MCF 10A (cell line): Measurements from ENCODE around the gene OVOL3. TPM values are rescaled to one million over a fixed set of nuclear protein-coding genes. Genes with fewer than 3 reads are reported as not detected.

Experiments
- BruUV-seq: library from RNA; stranded (reverse); fragments of 400-500 nt; replicated peaks from 2 replicates; lab custom pipeline; 2021; lab: Mats Ljungman, UMichigan
- CTCF ChIA-PET: fragments of 300-600 bp; sonication (Branson Sonifier 250); formaldehyde crosslinking; extraction: SDS; loops from one replicate; lab custom pipeline; 2021; ENCODE audit warnings: antibody characterized with exemption, inconsistent platforms; lab: Yijun Ruan, JAX
- POLR2A ChIA-PET: fragments of 300-600, 350-650 bp; sonication (Branson Sonifier 250); formaldehyde crosslinking; extraction: SDS; loops from one replicate; lab custom pipeline; 2020; ENCODE audit warnings: antibody characterized with exemption, inconsistent platforms; lab: Yijun Ruan, JAX
- DNase-seq: peaks from one replicate; pipeline ENCODE4 v3.0.0-alpha.2; 2018; ENCODE audit not compliant: unreplicated experiment
- H3K27ac Mint-ChIP-seq: one replicate; pipeline ENCODE4 v1.8.0; 2022; ENCODE audit warnings: mild to moderate bottlenecking, low read depth, mixed read lengths; ENCODE audit not compliant: unreplicated experiment
- H3K27me3 Mint-ChIP-seq: one replicate; pipeline ENCODE4 v1.8.0; 2022; ENCODE audit warnings: mixed read lengths; ENCODE audit not compliant: insufficient read depth, unreplicated experiment
- H3K36me3 Mint-ChIP-seq: one replicate; pipeline ENCODE4 v1.8.0; 2022; ENCODE audit warnings: mild to moderate bottlenecking, moderate library complexity, mixed read lengths; ENCODE audit not compliant: insufficient read depth, unreplicated experiment
- H3K4me1 Mint-ChIP-seq: one replicate; pipeline ENCODE4 v1.8.0; 2022; ENCODE audit warnings: mixed read lengths; ENCODE audit not compliant: insufficient read depth, unreplicated experiment
- H3K4me3 Mint-ChIP-seq: one replicate; pipeline ENCODE4 v1.8.0; 2022; ENCODE audit warnings: mild to moderate bottlenecking, moderate library complexity, mixed read lengths; ENCODE audit not compliant: unreplicated experiment
- H3K9me3 Mint-ChIP-seq: one replicate; pipeline ENCODE4 v1.8.0; 2022; ENCODE audit warnings: mixed read lengths; ENCODE audit not compliant: unreplicated experiment
- CTCF ChIP-seq: fragments of 200-600 bp; IDR thresholded peaks from one replicate; pipeline ENCODE4 v1.8.0; 2022; ENCODE audit warnings: antibody characterized with exemption, mild to moderate bottlenecking; ENCODE audit not compliant: unreplicated experiment
- intact Hi-C: fragments of 100-400 bp; cut with micrococcal nuclease; formaldehyde crosslinking; loops from 2 replicates; pipeline ENCODE4 v1.14.1; 2022
- total RNA-seq: library from RNA; stranded (reverse); gene quantifications from 2 replicates; pipeline ENCODE4 v1.2.3, GENCODE V29; 2022

Gene OVOL3
- total RNA-seq, 1 experiment from 2014 or later: not detected

- Mint-ChIP-seq H3K27me3 (no peaks in the 10 kb centered on the region), H3K4me3 (no peak within 1 kb of the TSS), H3K36me3 (peaks cover 64% of the 10 kb centered on the region), H3K27ac (peak within 1 kb of the TSS; percentile 17), H3K9me3 (no peaks in the 10 kb centered on the region), H3K4me1 (peaks cover 22% of the 10 kb centered on the region)
- POLR2A ChIA-PET: interaction anchor here (0.6 to 1.8 kb wide), 4 partner anchors 13 to 38 kb away, joined by 3 to 7 read pairs (median 3); partner anchors contain the start of genes CAPNS1 and POLR2I
- BruUV-seq: no TSS peak
- intact Hi-C loops: no loop called here
- CTCF ChIA-PET: interaction anchor here (0.6 to 1.5 kb wide), 3 partner anchors 17 to 24 kb away, joined by 4 to 7 read pairs (median 7); no protein-coding TSS in a partner anchor
- TF ChIP-seq CTCF: no peak
- no peak for DNase-seq
These were observed 41.6 kb downstream of the OVOL3 start, which contains the start of gene COX7A1 for GRCh38 chr19:36152352-36153091. TSS of gene COX7A1 (minus strand) at chr19:36152447. CDS start at chr19:36152407, 40 bp downstream.

- POLR2A ChIA-PET: interaction anchor here (0.6 to 1.8 kb wide), 4 partner anchors 13 to 38 kb away, joined by 3 to 7 read pairs (median 3); partner anchors contain the start of genes CAPNS1 and POLR2I
- H3K4me3 Mint-ChIP-seq: no peak overlapping the region
- BruUV-seq: no TSS peak
- H3K36me3 Mint-ChIP-seq: peaks cover 60% of the 10 kb centered on the region
- no peaks in the 10 kb centered on the region for H3K9me3 Mint-ChIP-seq
- no peak for DNase-seq
- intact Hi-C loops: no loop called here
- CTCF ChIA-PET: interaction anchor here (0.7 to 1.5 kb wide), 4 partner anchors 16 to 94 kb away, joined by 3 to 7 read pairs (median 5); no protein-coding TSS in a partner anchor
- no peak for TF ChIP-seq CTCF
- no peak overlapping the region for H3K27ac Mint-ChIP-seq
- H3K27me3 Mint-ChIP-seq: no peaks in the 10 kb centered on the region
- H3K4me1 Mint-ChIP-seq: peaks cover 22% of the 10 kb centered on the region
These were observed 42.2 kb downstream of the OVOL3 start for GRCh38 chr19:36153126-36153525.

- H3K36me3 Mint-ChIP-seq: peaks cover 6% of the 10 kb centered on the region
These were observed 50.1 kb downstream of the OVOL3 start for GRCh38 chr19:36160821-36161596.

More at GRCh38 chr19:36160821-36161596, 50.1 kb downstream of the OVOL3 start:
- H3K4me1 Mint-ChIP-seq: no peaks in the 10 kb centered on the region
- H3K9me3 Mint-ChIP-seq: no peaks in the 10 kb centered on the region
- ChIA-PET POLR2A (interaction anchor here (1.0 kb wide), 1 partner anchor 21 kb away, joined by 3 read pairs; no protein-coding TSS in a partner anchor), CTCF (interaction anchor here (1.0 kb wide), 1 partner anchor 9 kb away, joined by 3 read pairs; no protein-coding TSS in a partner anchor)
- no TSS peak for BruUV-seq
- no peak overlapping the region for H3K4me3 Mint-ChIP-seq
- intact Hi-C loops: no loop called here
- no peak for DNase-seq
- H3K27me3 Mint-ChIP-seq: no peaks in the 10 kb centered on the region
- TF ChIP-seq CTCF: no peak
- H3K27ac Mint-ChIP-seq: no peak overlapping the region

Other genes with a start within 250 kb of the OVOL3 start
- gene APLP1, start 242.6 kb upstream of the OVOL3 start, total RNA-seq: 1.3 and 2.4 TPM in 2 replicates
- 6.4 and 8.4 TPM in 2 replicates for gene NFKBID, start 210.6 kb upstream of the OVOL3 start, total RNA-seq
- gene HCST, start 208.6 kb upstream of the OVOL3 start, total RNA-seq: not detected in 2 replicates
- gene TYROBP, start 202.8 kb upstream of the OVOL3 start, total RNA-seq: not detected in 2 replicates
- gene LRFN3, start 174.8 kb upstream of the OVOL3 start, total RNA-seq: 7.4 and 10.1 TPM in 2 replicates
- 14.4 and 15.0 TPM in 2 replicates for gene SDHAF1, start 116.0 kb upstream of the OVOL3 start, total RNA-seq
- gene SYNE4, start 102.3 kb upstream of the OVOL3 start, total RNA-seq: 0.14 and 0.91 TPM in 2 replicates
- gene ALKBH6, start 96.9 kb upstream of the OVOL3 start, total RNA-seq: 16.5 and 20.9 TPM in 2 replicates
- gene CLIP3, start 78.3 kb upstream of the OVOL3 start, total RNA-seq: 1.2 and 2.3 TPM in 2 replicates
- 4.0 and 4.7 TPM in 2 replicates for gene THAP8, start 56.9 kb upstream of the OVOL3 start, total RNA-seq
- 5.2 and 6.2 TPM in 2 replicates for gene WDR62, start 56.2 kb upstream of the OVOL3 start, total RNA-seq
- gene POLR2I, start 3.7 kb downstream of the OVOL3 start, total RNA-seq: 112 and 126 TPM in 2 replicates
- gene TBCB, start 4.3 kb downstream of the OVOL3 start, total RNA-seq: 101 and 122 TPM in 2 replicates
- 666 and 788 TPM in 2 replicates for gene CAPNS1, start 28.9 kb downstream of the OVOL3 start, total RNA-seq
- not detected in 2 replicates for gene COX7A1, start 41.3 kb downstream of the OVOL3 start, total RNA-seq
- gene ZNF565, start 103.5 kb downstream of the OVOL3 start, total RNA-seq: 2.9 and 3.6 TPM in 2 replicates
- 102 and 132 TPM in 2 replicates for gene ZNF146, start 104.0 kb downstream of the OVOL3 start, total RNA-seq